CD4-positive, alpha-beta T cell (primary cell): ENCODE measurements around the gene NEK10. TPM values are rescaled to one million over a fixed set of nuclear protein-coding genes. Genes with fewer than 3 reads are reported as not detected.

Source experiments
- ATAC-seq: fragments of 200-7000 bp; cut with Tn5 transposase; one replicate; pipeline ENCODE4 v1.10.0; 2022; ENCODE audit warnings: mild to moderate bottlenecking; ENCODE audit not compliant: poor library complexity
- CTCF ChIA-PET: fragments of 350-600 bp; sonication (Branson Sonifier 250); formaldehyde crosslinking; loops from one replicate; lab custom pipeline; 2021; ENCODE audit warnings: antibody characterized with exemption, inconsistent platforms; lab: Charles Lee
- POLR2A ChIA-PET: fragments of 350-600 bp; sonication (Branson Sonifier 250); formaldehyde crosslinking; loops from one replicate; lab custom pipeline; 2021; ENCODE audit warnings: antibody characterized with exemption, inconsistent platforms; lab: Charles Lee
- DNase-seq, 14 experiments: peaks; one replicate each; pipeline ENCODE4 v3.0.0-alpha.2; 2013 to 2020; ENCODE audit warnings: mixed read lengths in 2 of 14
- H3K27ac ChIP-seq, 2 donors: one replicate each; pipeline versions ENCODE4 v1.5.1 to v1.7.0; 2013; ENCODE audit warnings: low read length in 2 of 2, low read depth in 1 of 2, mild to moderate bottlenecking in 1 of 2
- H3K27me3 ChIP-seq, 2 experiments: 1 replicate in 1 of 2; 2 replicates in 1 of 2; pipeline versions ENCODE4 v1.6.1 to v1.7.0; 2013; ENCODE audit warnings: low read length in 2 of 2, control low read depth in 1 of 2, mild to moderate bottlenecking in 1 of 2, moderate library complexity in 1 of 2; ENCODE audit not compliant: insufficient read depth in 2 of 2, control insufficient read depth in 1 of 2
- H3K36me3 ChIP-seq: one replicate; pipeline ENCODE4 v1.6.1; 2013; ENCODE audit warnings: low read length, control low read depth; ENCODE audit not compliant: insufficient read depth
- H3K4me1 ChIP-seq: one replicate; pipeline ENCODE4 v1.6.1; 2013; ENCODE audit warnings: low read length, control low read depth; ENCODE audit not compliant: insufficient read depth
- H3K4me3 ChIP-seq: one replicate; pipeline ENCODE4 v1.5.1; 2013; ENCODE audit warnings: mild to moderate bottlenecking, low read length, moderate library complexity
- H3K9me3 ChIP-seq, 2 experiments: 1 replicate in 1 of 2; 2 replicates in 1 of 2; pipeline versions ENCODE4 v1.6.1 to v1.7.0; 2013; ENCODE audit warnings: low read length in 2 of 2, mild to moderate bottlenecking in 2 of 2, control low read depth in 1 of 2, moderate library complexity in 1 of 2; ENCODE audit not compliant: control insufficient read depth in 1 of 2, insufficient read depth in 1 of 2
- H3K27ac Mint-ChIP-seq: one replicate; pipeline ENCODE4 v1.8.0; 2020; ENCODE audit warnings: mixed read lengths
- H3K27me3 Mint-ChIP-seq: one replicate; pipeline ENCODE4 v1.8.0; 2021; ENCODE audit warnings: mixed read lengths
- H3K36me3 Mint-ChIP-seq: one replicate; pipeline ENCODE4 v1.8.0; 2021; ENCODE audit warnings: low read depth, mixed read lengths
- H3K4me1 Mint-ChIP-seq: one replicate; pipeline ENCODE4 v1.8.0; 2021; ENCODE audit warnings: low read depth, mixed read lengths
- H3K4me3 Mint-ChIP-seq: one replicate; pipeline ENCODE4 v1.8.0; 2020; ENCODE audit warnings: mild to moderate bottlenecking, mixed read lengths
- H3K9me3 Mint-ChIP-seq: one replicate; pipeline ENCODE4 v1.8.0; 2020; ENCODE audit warnings: mixed read lengths
- CTCF ChIP-seq: fragments of 200-600 bp; IDR thresholded peaks from one replicate; pipeline ENCODE4 v1.8.0; 2022; ENCODE audit warnings: antibody characterized with exemption, mild to moderate bottlenecking
- intact Hi-C, 2 experiments: fragments of 100-400 bp; cut with DNase I in 1 of 2; cut with micrococcal nuclease in 1 of 2; formaldehyde crosslinking; loops; one replicate each; pipeline versions ENCODE4 v1.15.1 to v1.9.0; 2023 to 2025; cut with DNase I, micrococcal nuclease
- total RNA-seq, 174 experiments: library from RNA in 2 of 174; stranded (reverse) in 2 of 174; gene quantifications; one replicate each; pipeline ENCODE4 v1.2.3 and lab custom pipeline; 2021 to 2026

Gene NEK10
- total RNA-seq, 2 experiments from 2014 or later, result 0.61 to 0.77 TPM

- no peaks in the 10 kb centered on the region for H3K4me1 Mint-ChIP-seq
- no peaks in the 10 kb centered on the region for H3K9me3 Mint-ChIP-seq
- H3K4me1 ChIP-seq, result no peaks in the 10 kb centered on the region
- intact Hi-C loops, result no loop called here
- H3K36me3 Mint-ChIP-seq, result no peaks in the 10 kb centered on the region
- H3K4me3 ChIP-seq, result no peak overlapping the region
- H3K4me3 Mint-ChIP-seq, result no peak overlapping the region
- ATAC-seq, result no peak
- no peak for TF ChIP-seq CTCF
- no peak overlapping the region for H3K27ac ChIP-seq
- H3K27me3 Mint-ChIP-seq, result peaks cover 5% of the 10 kb centered on the region
- no peaks in the 10 kb centered on the region for H3K27me3 ChIP-seq
- H3K27ac Mint-ChIP-seq, result no peak overlapping the region
- no peaks in the 10 kb centered on the region for H3K9me3 ChIP-seq
- POLR2A ChIA-PET, result no interaction called here
- no peak for DNase-seq
- no peaks in the 10 kb centered on the region for H3K36me3 ChIP-seq
- CTCF ChIA-PET, result no interaction called here
Measured at GRCh38 chr3:27073912-27074311, 295.3 kb downstream of the NEK10 start.

DNA sequence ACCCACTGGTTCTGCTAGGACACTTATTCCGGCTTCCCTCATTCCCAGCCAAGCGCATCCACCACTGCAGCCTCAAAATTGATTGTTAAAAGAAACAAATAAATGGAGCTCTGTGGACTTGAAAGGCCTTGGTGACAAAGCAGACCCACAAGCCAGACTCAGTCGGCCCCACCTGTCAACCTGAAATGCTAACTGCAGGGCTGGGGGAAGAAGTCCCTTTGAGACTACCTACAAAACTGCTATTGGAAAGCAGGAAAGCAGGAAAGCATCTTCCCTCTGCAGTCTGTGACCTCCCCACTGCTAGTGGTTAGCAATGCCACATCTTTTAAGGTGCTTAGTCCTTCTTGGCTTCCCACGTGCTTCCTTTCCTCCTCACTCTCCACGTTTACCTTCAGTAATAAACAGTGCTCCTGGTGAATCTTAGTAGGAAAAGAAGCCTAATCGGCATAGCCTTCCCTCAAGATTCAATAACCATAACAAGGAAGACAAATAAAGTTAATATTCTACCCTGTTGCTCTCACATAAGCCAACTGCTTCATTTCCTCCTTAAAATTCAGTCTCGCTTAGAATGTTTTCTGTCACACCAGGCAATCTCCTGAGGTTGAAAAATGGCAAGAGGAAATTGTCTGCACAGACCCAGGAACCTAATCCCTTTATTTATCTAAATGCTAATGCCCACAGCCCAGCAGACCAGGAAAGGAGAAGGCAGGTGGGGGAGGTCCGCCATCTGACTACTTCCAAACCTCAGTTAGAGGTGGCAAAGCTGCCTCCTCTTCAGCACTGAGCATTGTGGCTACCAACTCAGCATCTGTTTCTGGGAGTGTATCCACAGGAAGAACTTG lies 296.2 kb downstream of the NEK10 start:
- ChIA-PET CTCF (no interaction called here), POLR2A (no interaction called here)
- Mint-ChIP-seq H3K9me3 (no peaks in the 10 kb centered on the region), H3K36me3 (no peaks in the 10 kb centered on the region), H3K4me1 (no peaks in the 10 kb centered on the region), H3K27ac (no peak overlapping the region), H3K27me3 (peaks cover 5% of the 10 kb centered on the region), H3K4me3 (no peak overlapping the region)
- H3K27ac ChIP-seq, result no peak overlapping the region
- ATAC-seq (no peak), DNase-seq (no peak)
- no peaks in the 10 kb centered on the region for H3K9me3 ChIP-seq
- no peak for TF ChIP-seq CTCF
- no peaks in the 10 kb centered on the region for H3K4me1 ChIP-seq
- intact Hi-C loops, result no loop called here
- no peak overlapping the region for H3K4me3 ChIP-seq
- H3K36me3 ChIP-seq, result no peaks in the 10 kb centered on the region
- no peaks in the 10 kb centered on the region for H3K27me3 ChIP-seq

- ATAC-seq, result no peak
- no peak overlapping the region for H3K27ac ChIP-seq
- H3K27ac Mint-ChIP-seq, result no peak overlapping the region
- no peaks in the 10 kb centered on the region for H3K9me3 ChIP-seq
- intact Hi-C loops, result no loop called here
- H3K4me1 Mint-ChIP-seq, result no peaks in the 10 kb centered on the region
- ChIA-PET POLR2A (no interaction called here), CTCF (no interaction called here)
- peaks cover 4% of the 10 kb centered on the region for H3K9me3 Mint-ChIP-seq
- no peak for TF ChIP-seq CTCF
- H3K36me3 ChIP-seq, result no peaks in the 10 kb centered on the region
- no peak overlapping the region for H3K4me3 ChIP-seq
- no peaks in the 10 kb centered on the region for H3K4me1 ChIP-seq
- no peaks in the 10 kb centered on the region for H3K27me3 ChIP-seq
- H3K27me3 Mint-ChIP-seq, result peaks cover 14% of the 10 kb centered on the region
- DNase-seq, result no peak
- H3K36me3 Mint-ChIP-seq, result no peaks in the 10 kb centered on the region
- no peak overlapping the region for H3K4me3 Mint-ChIP-seq
Measured at GRCh38 chr3:27060336-27060735, 308.8 kb downstream of the NEK10 start.

Other genes with a start within 250 kb of the NEK10 start
- gene SLC4A7, start 115.0 kb upstream of the NEK10 start, total RNA-seq, result 10 to 100 TPM; 37.0 to 38.3 TPM